Nephron (organoid): ENCODE data around the gene C5AR2.
"Not testable (repeated sequence)": the region's sequence is repeated elsewhere in the genome, so short reads cannot be mapped to it uniquely, and the experiment has no call there.

Source experiments
- H3K27ac Mint-ChIP-seq, 3 experiments: 2 replicates each; pipeline ENCODE4 v1.8.0; 2020; ENCODE audit warnings: mixed read lengths in 3 of 3, mild to moderate bottlenecking in 2 of 3, moderate library complexity in 1 of 3
- H3K27me3 Mint-ChIP-seq: 2 replicates; pipeline ENCODE4 v1.8.0; 2021; ENCODE audit warnings: low read depth, mild to moderate bottlenecking, moderate library complexity, mixed read lengths
- H3K36me3 Mint-ChIP-seq: 2 replicates; pipeline ENCODE4 v1.8.0; 2020; ENCODE audit warnings: low read depth, mixed read lengths
- H3K4me1 Mint-ChIP-seq: 2 replicates; pipeline ENCODE4 v1.8.0; 2020; ENCODE audit warnings: mixed read lengths
- H3K4me3 Mint-ChIP-seq, 3 experiments: 2 replicates each; pipeline ENCODE4 v1.8.0; 2020; ENCODE audit warnings: mild to moderate bottlenecking in 3 of 3, mixed read lengths in 3 of 3, moderate library complexity in 2 of 3
- H3K9me3 Mint-ChIP-seq: 2 replicates; pipeline ENCODE4 v1.8.0; 2020; ENCODE audit warnings: mixed read lengths
- TF ChIP-seq, protein P1 (sequence below), 3 experiments: fragments of 200-600 bp; sonication (generic); IDR thresholded peaks; one replicate each; pipeline ENCODE4 v1.5.0; 2021; ENCODE audit warnings: antibody characterized with exemption in 3 of 3; ENCODE audit not compliant: unreplicated experiment in 3 of 3

The C5AR2 gene

DNA sequence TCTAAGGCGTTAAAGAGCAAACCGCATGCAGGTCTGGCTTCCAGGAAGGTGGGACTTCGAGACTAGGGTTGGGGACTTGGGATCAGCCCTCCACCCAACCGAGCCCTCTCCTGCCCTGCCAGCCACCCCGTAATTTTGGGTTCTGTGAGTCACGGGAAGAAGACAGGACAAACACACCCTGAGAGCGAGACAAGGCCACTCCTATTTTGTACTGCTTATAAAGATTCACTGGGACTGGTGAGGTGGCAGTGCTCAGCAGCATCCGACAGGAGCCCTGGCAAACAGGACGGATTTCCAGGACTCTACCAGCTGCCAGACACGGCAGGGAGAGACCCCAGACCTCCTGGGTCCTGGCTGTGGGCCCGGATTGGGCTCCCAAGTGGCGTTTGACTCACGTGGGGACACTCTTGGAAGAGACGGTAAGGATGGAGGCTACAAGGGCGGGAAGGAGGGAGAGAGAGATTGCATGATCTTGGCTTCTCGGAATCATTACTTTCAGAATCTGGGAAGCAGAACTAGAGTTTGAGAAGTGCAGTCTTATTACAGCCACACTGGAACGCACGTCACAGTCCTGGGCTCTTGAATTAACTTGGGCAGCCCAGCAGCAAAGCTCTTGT lies at the start of gene C5AR2:
C5AR2 (plus strand) TSS at position 245 of the 617 bp plus-strand sequence. CDS start 8,625 bp downstream, outside the sequence.
- TF ChIP-seq, protein P1, sequence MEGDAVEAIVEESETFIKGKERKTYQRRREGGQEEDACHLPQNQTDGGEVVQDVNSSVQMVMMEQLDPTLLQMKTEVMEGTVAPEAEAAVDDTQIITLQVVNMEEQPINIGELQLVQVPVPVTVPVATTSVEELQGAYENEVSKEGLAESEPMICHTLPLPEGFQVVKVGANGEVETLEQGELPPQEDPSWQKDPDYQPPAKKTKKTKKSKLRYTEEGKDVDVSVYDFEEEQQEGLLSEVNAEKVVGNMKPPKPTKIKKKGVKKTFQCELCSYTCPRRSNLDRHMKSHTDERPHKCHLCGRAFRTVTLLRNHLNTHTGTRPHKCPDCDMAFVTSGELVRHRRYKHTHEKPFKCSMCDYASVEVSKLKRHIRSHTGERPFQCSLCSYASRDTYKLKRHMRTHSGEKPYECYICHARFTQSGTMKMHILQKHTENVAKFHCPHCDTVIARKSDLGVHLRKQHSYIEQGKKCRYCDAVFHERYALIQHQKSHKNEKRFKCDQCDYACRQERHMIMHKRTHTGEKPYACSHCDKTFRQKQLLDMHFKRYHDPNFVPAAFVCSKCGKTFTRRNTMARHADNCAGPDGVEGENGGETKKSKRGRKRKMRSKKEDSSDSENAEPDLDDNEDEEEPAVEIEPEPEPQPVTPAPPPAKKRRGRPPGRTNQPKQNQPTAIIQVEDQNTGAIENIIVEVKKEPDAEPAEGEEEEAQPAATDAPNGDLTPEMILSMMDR (IDR thresholded peaks at IDR 0.05; ENCODE audit: unreplicated experiment in 3 of 3): no peak
- H3K4me1 Mint-ChIP-seq: no peaks in the 10 kb centered on the region
- H3K27ac Mint-ChIP-seq: no peak within 1 kb of the TSS
- H3K27me3 Mint-ChIP-seq: peaks cover 8% of the 10 kb centered on the region
- no peaks in the 10 kb centered on the region for H3K36me3 Mint-ChIP-seq
- H3K9me3 Mint-ChIP-seq: no peaks in the 10 kb centered on the region
- no peak within 1 kb of the TSS for H3K4me3 Mint-ChIP-seq

DNA sequence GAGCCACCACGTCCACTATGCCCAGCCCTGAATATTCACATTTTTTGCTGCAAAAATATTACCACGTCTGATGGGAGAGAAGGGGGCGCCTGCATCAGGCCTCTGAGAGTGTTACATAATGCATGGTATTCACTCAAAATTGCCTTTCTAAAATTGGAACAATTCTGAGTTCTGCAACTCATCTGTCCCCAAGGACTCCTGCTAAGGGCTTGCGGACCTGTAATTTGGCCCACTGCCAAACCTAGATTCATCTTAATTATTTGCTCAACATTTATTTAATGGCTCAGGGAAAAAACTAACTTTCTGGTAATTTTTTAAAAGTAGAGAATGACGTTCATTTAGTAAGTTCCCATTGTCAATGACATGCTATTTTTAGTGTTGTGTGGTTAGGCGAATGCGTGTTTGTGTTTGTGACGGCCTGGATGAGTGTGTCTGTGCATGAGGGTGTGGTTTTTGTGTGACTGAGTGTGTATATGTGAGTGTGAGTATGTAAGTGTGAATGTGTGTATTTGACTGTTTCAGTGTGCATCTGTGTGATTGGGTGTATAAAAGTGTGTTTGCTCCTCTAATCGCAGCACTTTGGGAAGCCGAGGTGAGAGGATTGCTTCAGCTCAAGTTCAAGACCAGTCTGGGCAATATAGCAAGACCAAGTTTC lies 48.4 kb upstream of the C5AR2 start:
- Mint-ChIP-seq H3K36me3 (no peaks in the 10 kb centered on the region), H3K4me1 (peaks cover 5% of the 10 kb centered on the region), H3K27me3 (peaks cover 4% of the 10 kb centered on the region), H3K27ac (no peak overlapping the region), H3K9me3 (no peaks in the 10 kb centered on the region), H3K4me3 (no peak overlapping the region)
- TF ChIP-seq, protein P1 (IDR thresholded peaks at IDR 0.05; ENCODE audit: unreplicated experiment in 3 of 3): no peak

DNA sequence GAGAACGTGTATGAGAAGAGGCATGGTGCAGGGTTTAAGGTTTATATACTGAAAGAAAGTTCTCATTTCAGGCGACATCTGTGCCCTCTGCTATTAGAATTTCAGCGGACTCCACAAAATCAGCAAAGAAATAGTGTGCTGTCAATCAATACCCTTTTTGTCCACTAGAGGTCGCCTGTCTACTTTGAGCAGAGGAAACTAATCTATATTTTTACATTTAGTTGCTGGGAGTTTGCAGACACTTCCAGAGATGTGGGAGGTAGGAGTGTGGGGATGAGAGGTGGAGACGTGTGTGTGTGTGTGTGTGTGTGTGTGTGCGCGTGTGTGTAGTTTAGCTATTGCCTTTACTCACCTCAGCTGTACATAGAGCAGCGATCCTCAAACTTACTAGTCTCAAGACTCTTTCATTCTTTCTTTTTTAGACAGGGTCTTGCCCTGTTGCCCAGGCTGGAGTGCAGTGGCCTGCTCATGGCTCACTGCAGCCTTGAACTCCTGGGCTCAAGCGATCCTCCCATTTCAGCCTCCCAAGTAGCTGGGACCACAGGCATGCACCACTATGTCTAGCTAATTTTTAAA lies 47.6 kb upstream of the C5AR2 start:
- H3K4me1 Mint-ChIP-seq: peaks cover 8% of the 10 kb centered on the region

DNA sequence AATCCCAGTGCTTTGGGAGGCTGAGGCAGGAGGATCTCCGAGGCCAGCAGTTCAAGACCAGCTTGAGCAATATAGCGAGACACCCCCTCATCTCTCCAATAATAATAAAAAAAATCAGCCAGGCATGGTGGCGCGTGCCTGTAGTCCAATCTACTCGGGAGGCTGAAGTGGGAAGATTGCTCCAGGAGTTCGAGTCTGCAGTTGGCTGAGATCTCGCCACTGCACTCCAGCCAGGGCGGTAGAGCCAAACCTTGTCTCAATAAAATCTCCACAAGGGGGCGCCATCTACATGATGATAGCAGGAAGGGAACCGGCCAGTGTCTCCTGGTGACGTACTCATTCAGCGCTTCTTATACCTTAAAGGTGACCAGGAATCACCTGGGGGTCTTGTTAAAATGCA lies 35.9 kb upstream of the C5AR2 start:
- H3K4me3 Mint-ChIP-seq: no peak overlapping the region
- no peaks in the 10 kb centered on the region for H3K9me3 Mint-ChIP-seq
- H3K36me3 Mint-ChIP-seq: peaks cover 4% of the 10 kb centered on the region
- TF ChIP-seq, protein P1 (IDR thresholded peaks at IDR 0.05; ENCODE audit: unreplicated experiment in 3 of 3): peak; percentile 68 to 71 (median 70)
- H3K4me1 Mint-ChIP-seq: no peaks in the 10 kb centered on the region
- H3K27ac Mint-ChIP-seq: no peak overlapping the region
- peaks cover 12% of the 10 kb centered on the region for H3K27me3 Mint-ChIP-seq

More for the DNA sequence above, 47.6 kb upstream of the C5AR2 start:
- Mint-ChIP-seq H3K36me3 (no peaks in the 10 kb centered on the region), H3K9me3 (no peaks in the 10 kb centered on the region), H3K27ac (peak overlapping the region in 1 of 3 experiments; percentile 20), H3K27me3 (peaks cover 4% of the 10 kb centered on the region), H3K4me3 (no peak overlapping the region)
- TF ChIP-seq, protein P1 (IDR thresholded peaks at IDR 0.05; ENCODE audit: unreplicated experiment in 3 of 3): peak; percentile 68 to 85 (median 77)

DNA sequence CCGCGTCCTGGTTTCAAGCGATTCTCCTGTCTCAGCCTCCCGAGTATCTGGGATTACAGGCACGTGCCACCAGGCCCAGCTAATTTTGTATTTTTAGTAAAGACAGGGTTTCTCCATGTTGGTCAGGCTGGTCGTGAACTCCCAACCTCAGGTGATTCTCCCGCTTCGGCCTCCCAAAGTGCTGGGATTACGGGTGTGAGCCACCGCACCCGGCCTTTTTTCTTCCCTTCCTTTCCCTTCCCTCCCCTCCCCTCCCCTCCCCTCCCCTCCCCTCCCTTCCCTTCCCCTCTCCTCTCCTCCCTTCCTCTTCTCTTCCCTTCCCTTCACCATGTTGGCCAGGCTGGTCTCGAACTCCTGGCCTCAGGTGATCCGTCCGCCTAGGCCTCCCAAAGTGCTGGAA lies 31.1 kb upstream of the C5AR2 start:
- H3K4me3 Mint-ChIP-seq, H3K36me3 Mint-ChIP-seq, H3K27ac Mint-ChIP-seq, H3K9me3 Mint-ChIP-seq, H3K4me1 Mint-ChIP-seq: not testable (repeated sequence)
- H3K27me3 Mint-ChIP-seq: peaks cover 13% of the 10 kb centered on the region

DNA sequence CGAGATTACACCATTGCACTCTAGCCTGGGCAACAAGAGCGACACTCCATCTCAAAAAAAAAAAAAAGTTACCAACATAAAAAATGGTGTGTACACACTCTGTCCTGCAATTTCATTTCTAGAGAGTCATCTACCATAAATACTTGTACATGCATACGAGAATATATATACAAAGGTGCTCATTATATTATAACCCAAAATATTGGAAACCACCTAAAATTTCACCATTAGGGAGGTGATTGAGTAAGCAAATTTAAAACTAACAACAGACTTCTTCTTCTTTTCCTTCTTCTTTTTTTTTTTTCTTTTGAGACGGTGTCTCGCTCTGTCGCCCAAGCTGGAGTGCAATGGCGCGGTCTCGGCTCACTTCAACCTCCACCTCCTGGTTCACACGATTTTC lies 29.7 kb upstream of the C5AR2 start:
- TF ChIP-seq, protein P1 (IDR thresholded peaks at IDR 0.05; ENCODE audit: unreplicated experiment in 3 of 3): no peak
- no peaks in the 10 kb centered on the region for H3K4me1 Mint-ChIP-seq
- H3K27me3 Mint-ChIP-seq: peaks cover 16% of the 10 kb centered on the region
- H3K4me3 Mint-ChIP-seq: no peak overlapping the region
- H3K36me3 Mint-ChIP-seq: no peaks in the 10 kb centered on the region
- no peak overlapping the region for H3K27ac Mint-ChIP-seq
- no peaks in the 10 kb centered on the region for H3K9me3 Mint-ChIP-seq
